Ectodermal cell (in vitro differentiated cells): Measurements from ENCODE around the gene GATAD2A.

Experiments used
- H3K27ac ChIP-seq: 2 replicates; pipeline ENCODE4 v1.7.0; 2013; ENCODE audit warnings: mild to moderate bottlenecking, low read depth, low read length; ENCODE audit not compliant: insufficient read depth, poor library complexity, severe bottlenecking
- H3K27me3 ChIP-seq: 2 replicates; pipeline ENCODE4 v1.7.0; 2013; ENCODE audit warnings: mild to moderate bottlenecking, low read length; ENCODE audit not compliant: insufficient read depth, control insufficient read depth, poor library complexity, severe bottlenecking
- H3K36me3 ChIP-seq: one replicate; pipeline ENCODE4 v1.7.0; 2013; ENCODE audit warnings: low read length; ENCODE audit not compliant: control insufficient read depth, insufficient read depth
- H3K4me1 ChIP-seq: one replicate; pipeline ENCODE4 v1.7.0; 2013; ENCODE audit warnings: low read length; ENCODE audit not compliant: control insufficient read depth, insufficient read depth
- H3K4me3 ChIP-seq: 2 replicates; pipeline ENCODE4 v1.7.0; 2013; ENCODE audit warnings: low read depth, low read length, control low read depth; ENCODE audit not compliant: insufficient read depth
- H3K9me3 ChIP-seq: 2 replicates; pipeline ENCODE4 v1.7.0; 2013; ENCODE audit warnings: mild to moderate bottlenecking, low read length, moderate library complexity; ENCODE audit not compliant: control insufficient read depth
- WGBS, 2 experiments: methylation state at CpG; one replicate each; pipeline ENCODE4 v1.1.7; 2013; ENCODE audit warnings: missing lambda C conversion rate in 2 of 2; 5-methylcytosine and 5-hydroxymethylcytosine counted together

Gene GATAD2A

DNA sequence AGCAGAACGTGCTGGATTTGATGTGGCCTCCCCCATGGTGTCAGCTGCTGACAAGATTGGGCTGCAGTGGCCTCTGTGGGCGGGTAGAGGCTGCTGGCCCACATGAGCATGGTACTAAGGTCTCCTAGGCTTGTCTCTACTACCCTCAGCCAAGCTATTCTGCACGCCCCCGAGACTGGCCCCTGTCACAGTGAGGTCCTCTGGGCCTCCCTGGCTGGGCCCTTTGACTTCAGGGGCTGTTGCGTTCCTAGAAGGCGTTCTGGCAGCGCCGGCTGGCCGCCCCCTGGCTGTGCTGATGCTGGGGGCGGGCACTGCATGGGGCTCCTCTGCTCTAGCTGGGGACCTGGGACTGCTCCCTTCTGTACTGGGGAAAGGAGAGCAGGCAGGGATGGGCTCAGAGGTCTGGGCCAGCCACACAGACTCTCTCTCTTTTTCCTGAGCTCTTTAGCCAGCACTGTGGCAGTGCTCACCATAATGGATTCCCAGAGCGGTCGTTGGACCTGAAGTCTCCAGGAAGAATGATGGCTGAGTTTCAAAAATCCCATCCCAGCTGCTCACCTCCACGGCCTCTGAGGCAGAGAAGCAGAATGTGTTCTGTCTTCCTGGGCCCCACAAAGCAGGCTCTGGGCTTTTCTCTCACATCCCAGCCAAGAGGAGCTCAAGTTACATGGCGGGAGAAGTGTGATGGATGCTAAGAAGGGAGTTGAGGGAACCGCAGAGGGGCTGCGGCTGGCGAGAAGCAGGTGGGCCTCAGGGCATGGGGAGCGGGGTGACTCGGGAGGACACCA is 77.5 kb downstream of the GATAD2A start:
- Histone ChIP-seq H3K27me3 (no peaks in the 10 kb centered on the region), H3K36me3 (no peaks in the 10 kb centered on the region), H3K4me1 (peaks cover 5% of the 10 kb centered on the region), H3K9me3 (no peaks in the 10 kb centered on the region), H3K4me3 (no peak overlapping the region), H3K27ac (no peak overlapping the region)
- 84 to 88% methylated on average over 19 of the region's 19 CpGs for WGBS, 2 experiments

DNA sequence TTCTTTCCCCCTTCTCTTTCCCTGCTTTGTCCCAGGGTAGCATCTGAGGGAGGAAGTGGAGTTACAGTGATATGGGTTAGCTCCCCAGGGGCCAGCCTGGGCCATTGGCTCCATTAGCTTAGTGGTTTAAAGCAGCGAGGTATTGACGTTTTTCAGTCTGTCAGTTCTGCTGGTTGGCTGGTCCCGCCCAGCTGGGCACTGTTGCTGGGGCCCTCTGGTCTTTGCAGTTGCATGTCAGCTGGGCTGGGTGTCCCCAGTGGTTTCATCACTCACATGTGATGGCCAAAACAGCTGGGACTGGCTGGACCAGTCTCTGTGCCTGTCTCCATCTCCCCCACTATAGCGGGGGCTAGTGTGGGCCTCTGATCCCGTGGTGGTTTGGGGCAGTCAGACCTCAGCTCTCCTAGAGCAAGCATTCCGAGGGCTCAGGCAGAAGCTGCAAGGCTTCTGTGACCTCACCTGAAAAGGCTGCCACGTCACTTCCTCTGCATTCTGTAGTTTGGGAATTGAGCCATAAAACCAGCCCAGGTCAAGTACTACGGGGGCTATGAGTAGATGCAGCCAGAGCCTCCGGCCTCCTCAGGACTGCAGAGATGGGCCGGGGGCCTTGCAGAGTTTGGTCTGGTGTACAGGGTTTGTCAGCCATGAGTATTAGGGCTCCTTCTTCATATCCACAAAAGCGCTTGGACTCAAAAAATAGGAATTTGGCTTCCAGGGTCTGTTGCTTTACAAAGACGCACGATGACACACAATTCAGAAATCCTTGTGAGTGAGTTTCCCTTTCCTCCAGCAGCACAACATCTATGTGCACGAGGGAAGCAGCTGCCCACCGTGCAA is 79.9 kb downstream of the GATAD2A start:
- 90 to 92% methylated on average over 15 of the region's 15 CpGs for WGBS, 2 experiments
- H3K27me3 ChIP-seq: no peaks in the 10 kb centered on the region
- H3K4me1 ChIP-seq: peaks cover 23% of the 10 kb centered on the region
- H3K27ac ChIP-seq: no peak overlapping the region
- no peaks in the 10 kb centered on the region for H3K36me3 ChIP-seq
- no peak overlapping the region for H3K4me3 ChIP-seq
- H3K9me3 ChIP-seq: no peaks in the 10 kb centered on the region

DNA sequence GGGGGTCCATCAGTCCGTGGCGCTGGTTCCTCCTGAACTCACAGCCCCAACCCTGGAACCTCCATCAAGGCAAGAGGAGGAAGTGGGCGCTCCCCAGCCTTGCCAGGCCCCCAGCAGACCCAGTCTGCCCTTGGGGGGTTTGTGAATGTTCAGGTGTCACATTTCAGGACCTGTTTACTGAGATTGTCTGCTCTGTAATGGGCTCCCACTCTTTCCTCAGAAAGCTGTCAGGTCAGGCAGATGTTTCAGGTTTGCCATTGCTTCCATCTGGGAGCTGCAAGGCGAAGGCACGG is 80.5 kb downstream of the GATAD2A start:
- WGBS, 2 experiments: 92 to 94% methylated on average over 5 of the region's 5 CpGs
- peaks cover 23% of the 10 kb centered on the region for H3K4me1 ChIP-seq
- H3K9me3 ChIP-seq: no peaks in the 10 kb centered on the region
- no peak overlapping the region for H3K27ac ChIP-seq
- H3K4me3 ChIP-seq: no peak overlapping the region
- no peaks in the 10 kb centered on the region for H3K27me3 ChIP-seq
- H3K36me3 ChIP-seq: no peaks in the 10 kb centered on the region

DNA sequence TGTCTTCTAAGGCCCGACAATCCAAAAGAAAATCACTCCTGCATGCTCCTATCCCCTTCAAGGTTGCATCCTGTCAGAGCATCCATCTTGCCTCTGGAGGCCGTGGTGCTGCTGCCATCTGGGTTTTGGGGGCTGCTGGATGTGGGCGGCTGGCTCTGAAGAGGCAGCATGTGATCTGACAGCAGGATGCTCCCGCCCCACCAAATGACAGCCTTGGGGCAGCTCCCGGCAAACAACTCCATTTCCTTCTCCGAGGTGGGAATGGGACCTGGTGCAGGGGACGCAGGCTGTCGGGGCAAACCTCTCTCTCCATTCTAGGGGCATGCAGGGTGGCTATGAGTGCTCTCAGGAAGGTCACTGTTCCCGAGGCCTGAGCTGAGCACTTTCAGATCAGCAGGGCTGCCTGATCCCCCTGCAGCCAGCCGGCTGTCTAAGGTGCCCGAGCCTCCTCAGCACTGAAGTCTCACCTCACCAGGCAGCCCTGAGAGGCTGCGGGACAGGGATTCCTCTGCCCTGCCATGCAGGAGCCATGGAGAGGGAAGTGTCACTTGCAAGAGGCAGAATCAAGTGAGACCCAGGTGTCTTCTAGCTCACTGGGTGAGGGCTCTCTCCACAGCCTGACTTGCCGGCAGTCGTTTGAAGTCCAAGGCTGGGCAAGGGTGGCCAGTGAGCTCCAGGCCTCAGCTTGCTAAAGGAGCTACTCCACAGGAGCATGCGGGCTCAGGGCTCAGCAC is 81.0 kb downstream of the GATAD2A start:
- Histone ChIP-seq H3K4me3 (no peak overlapping the region), H3K27me3 (no peaks in the 10 kb centered on the region), H3K27ac (no peak overlapping the region), H3K36me3 (no peaks in the 10 kb centered on the region), H3K4me1 (peaks cover 23% of the 10 kb centered on the region), H3K9me3 (no peaks in the 10 kb centered on the region)
- 89 to 91% methylated on average over 15 of the region's 15 CpGs for WGBS, 2 experiments

DNA sequence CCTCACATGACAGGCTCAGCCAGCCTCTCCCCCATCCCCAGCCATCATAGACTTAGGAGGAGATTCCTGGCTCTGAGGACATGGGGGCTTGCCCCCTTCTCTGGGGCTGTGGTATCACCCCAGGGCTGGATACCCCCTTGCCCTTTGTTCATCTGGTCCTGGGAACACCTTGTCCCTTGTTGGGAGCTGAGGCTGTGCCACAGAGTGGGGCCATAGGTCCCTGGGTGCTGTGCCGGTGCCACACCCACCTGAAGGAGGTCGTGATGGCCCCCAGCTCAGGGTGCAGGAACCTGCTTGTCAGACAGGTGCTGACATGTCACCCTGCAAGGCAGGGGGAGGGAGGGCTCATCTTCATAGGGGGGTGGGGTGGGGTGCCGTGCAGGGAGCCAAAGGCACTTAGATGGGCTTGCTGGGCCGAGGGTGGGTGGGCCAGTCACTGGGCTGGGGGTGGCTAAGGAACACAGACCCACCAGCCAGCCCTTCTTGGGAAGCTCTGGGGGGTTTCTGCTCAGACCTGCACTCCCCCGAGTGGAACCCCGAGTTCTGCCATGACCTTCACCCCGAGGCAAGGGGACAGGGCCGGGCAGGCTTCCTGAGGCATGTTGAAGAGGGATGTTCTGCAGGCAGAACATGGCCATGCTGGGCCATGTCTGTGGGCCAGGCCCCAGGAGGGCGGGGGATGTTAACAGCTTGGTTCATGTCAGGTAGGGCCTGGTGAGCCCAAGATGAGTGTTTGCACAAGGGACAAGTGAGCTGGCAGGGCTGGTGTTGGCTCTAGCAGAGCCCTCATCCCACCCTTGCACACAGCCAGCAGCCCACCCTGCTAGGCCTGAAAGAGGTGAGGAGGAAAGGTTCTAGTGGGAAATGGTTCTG is 81.8 kb downstream of the GATAD2A start:
- Histone ChIP-seq H3K4me3 (no peak overlapping the region), H3K36me3 (no peaks in the 10 kb centered on the region), H3K9me3 (no peaks in the 10 kb centered on the region), H3K27ac (peak overlapping the region; percentile 8), H3K4me1 (peaks cover 23% of the 10 kb centered on the region), H3K27me3 (no peaks in the 10 kb centered on the region)
- 93 to 95% methylated on average over 9 of the region's 9 CpGs for WGBS, 2 experiments

DNA sequence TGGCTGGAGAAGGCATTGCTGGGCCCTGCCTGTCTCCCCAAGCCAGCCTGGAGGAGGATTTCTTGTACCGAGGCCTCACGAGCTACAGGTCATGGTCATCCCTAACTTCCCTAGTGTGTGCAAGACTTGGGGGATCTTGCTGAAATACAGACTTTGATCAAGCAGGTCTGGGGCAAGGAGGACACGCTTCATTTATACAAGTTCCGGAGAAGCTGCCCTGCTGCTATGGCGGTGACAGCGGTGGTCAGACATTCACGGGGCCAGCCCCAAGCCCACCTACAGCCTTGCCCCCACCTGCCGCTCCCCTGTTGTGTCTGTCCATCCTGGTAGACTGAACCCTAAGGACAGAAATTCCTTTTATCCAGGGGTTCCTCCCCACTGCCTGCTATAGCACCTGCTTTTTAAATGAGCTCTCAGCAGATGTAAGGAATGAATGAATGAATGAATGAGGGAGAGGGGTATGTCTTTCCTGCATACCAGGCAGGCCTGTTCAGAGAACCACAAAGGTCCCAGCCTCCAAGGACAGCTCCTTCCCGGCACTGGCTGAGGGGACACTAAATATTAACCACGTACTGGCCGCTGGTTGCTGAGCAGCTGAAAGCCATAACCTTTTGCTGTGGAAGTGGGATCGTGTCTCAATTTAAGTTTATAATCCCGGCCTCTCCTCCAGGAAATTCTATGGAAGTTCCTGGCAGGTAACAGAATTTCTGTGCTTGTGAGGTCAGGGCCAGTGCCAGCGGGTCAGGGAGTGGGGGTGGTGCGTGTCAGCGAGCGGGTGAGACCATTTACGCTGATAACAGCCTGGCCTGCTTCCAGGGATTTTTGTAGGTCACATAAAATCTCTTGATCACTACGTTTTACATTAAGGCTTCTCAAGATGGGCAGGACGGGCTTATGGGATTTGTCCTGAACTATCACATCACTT is 82.7 kb downstream of the GATAD2A start:
- Histone ChIP-seq H3K9me3 (no peaks in the 10 kb centered on the region), H3K27ac (peak overlapping the region; percentile 88), H3K4me1 (peaks cover 23% of the 10 kb centered on the region), H3K4me3 (no peak overlapping the region), H3K27me3 (no peaks in the 10 kb centered on the region), H3K36me3 (peaks cover 2% of the 10 kb centered on the region)
- 85% methylated on average over 20 of the region's 20 CpGs for WGBS, 2 experiments

DNA sequence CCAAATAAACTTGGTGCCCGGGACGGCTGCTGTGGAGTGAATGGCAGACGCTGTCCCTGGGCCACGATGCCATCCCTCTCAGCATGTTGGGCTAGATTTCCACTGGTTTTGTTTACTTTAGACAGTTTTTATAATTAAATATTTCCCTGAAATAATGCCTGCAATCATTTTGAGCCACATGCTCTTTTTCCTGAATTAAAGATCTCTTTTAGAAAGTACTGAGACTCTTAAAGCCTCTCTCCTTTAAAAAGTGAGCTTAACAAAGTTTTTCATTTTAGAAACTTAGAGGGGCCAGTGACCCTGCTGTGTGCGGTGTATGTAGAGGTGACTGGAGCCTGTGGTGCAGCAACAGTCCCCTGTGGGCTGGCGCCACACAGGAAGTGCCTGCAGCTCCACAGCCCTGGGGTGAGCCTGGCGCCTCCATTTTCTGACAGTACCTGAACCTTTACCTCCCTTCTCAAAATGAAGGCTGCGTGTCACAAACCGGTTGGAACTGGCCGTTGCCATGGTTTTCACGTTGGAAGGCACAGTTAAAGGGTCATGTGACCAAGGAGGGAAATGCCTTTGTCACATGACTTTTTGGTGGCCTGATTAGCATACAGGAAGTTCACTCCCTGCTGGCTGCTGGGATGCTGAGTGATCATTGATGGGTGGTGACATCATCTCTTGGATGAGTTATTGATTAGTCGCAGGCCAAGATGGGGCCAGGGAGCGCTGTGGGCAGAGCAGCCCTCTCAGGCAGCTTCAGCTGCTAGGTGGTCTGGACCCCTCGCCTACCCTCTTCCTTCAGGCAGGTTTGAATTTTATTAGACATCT is 83.6 kb downstream of the GATAD2A start:
- Histone ChIP-seq H3K36me3 (peaks cover 8% of the 10 kb centered on the region), H3K27me3 (no peaks in the 10 kb centered on the region), H3K27ac (peak overlapping the region; percentile 88), H3K9me3 (no peaks in the 10 kb centered on the region), H3K4me3 (no peak overlapping the region), H3K4me1 (peaks cover 23% of the 10 kb centered on the region)
- WGBS, 2 experiments: 52 to 58% methylated on average over 14 of the region's 14 CpGs

DNA sequence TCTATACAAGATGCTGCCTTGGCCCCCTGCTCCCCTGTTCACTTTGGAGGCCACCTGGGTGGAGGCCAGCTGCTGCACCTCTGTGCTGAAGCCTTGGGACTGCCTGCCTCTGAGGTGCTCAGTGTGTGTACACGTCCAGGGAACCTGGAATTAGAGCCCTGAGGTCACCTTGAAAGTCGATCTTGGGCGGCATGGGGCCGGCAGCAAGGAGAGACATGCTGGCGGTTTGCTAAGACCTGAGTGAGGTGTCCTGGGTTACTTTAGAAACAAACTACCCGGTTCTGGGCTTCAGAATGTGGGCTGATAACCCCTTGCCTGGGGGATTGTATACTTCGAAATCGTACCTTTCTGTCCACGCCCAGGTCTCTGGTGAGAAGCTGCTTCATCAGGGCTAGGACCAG is 84.3 kb downstream of the GATAD2A start:
- Histone ChIP-seq H3K4me3 (no peak overlapping the region), H3K27me3 (no peaks in the 10 kb centered on the region), H3K9me3 (no peaks in the 10 kb centered on the region), H3K4me1 (peaks cover 23% of the 10 kb centered on the region), H3K27ac (peak overlapping the region; percentile 77), H3K36me3 (peaks cover 14% of the 10 kb centered on the region)
- WGBS, 2 experiments: 91% methylated on average over 9 of the region's 9 CpGs
